Endothelial cell of umbilical vein (primary cell): ENCODE data around the gene CYBA. TPM values are rescaled to one million over a fixed set of nuclear protein-coding genes. Genes with fewer than 3 reads are reported as not detected.

Experiments
- BruUV-seq: library from RNA; stranded (reverse); fragments of 400-500 nt; replicated peaks from 2 replicates; lab custom pipeline; 2021; lab: Mats Ljungman, UMichigan
- CTCF ChIA-PET: fragments of 300-600, 350-600 bp; sonication (Branson Sonifier 250); formaldehyde crosslinking; loops from one replicate; lab custom pipeline; 2021; ENCODE audit warnings: antibody characterized with exemption, inconsistent platforms; lab: Charles Lee
- POLR2A ChIA-PET: fragments of 300-600, 350-600 bp; sonication (Branson Sonifier 250); formaldehyde crosslinking; loops from one replicate; lab custom pipeline; 2021; ENCODE audit warnings: antibody characterized with exemption, inconsistent platforms; lab: Charles Lee
- DNase-seq: peaks from one replicate; pipeline ENCODE4 v3.0.0-alpha.2; 2011; ENCODE audit warnings: low read depth, low spot score
- FAIRE-seq: peaks from 2 replicates; lab custom pipeline; 2011; peaks lifted over from hg19 to GRCh38; lab: Jason Lieb, UNC
- H2AFZ ChIP-seq: 2 replicates; pipeline ENCODE4 v1.6.0; 2012; ENCODE audit warnings: low read depth, low read length, control low read depth, inconsistent platforms
- H3K27ac ChIP-seq: 2 replicates; pipeline ENCODE4 v1.5.1; 2011; ENCODE audit warnings: low read depth, mild to moderate bottlenecking, control low read depth, low read length, moderate library complexity; ENCODE audit not compliant: insufficient read depth
- H3K27me3 ChIP-seq, 2 experiments: 2 replicates each; pipeline versions ENCODE4 v1.6.0 to v1.6.1; 2011; ENCODE audit warnings: low read length in 2 of 2, mixed read lengths in 1 of 2; ENCODE audit not compliant: control insufficient read depth in 2 of 2, insufficient read depth in 2 of 2
- H3K36me3 ChIP-seq, 2 experiments: 2 replicates in 1 of 2; 3 replicates in 1 of 2; pipeline ENCODE4 v1.5.1; 2011; ENCODE audit warnings: low read length in 2 of 2, mild to moderate bottlenecking in 1 of 2, moderate library complexity in 1 of 2; ENCODE audit not compliant: control insufficient read depth in 2 of 2, insufficient read depth in 2 of 2; ENCODE audit errors: extremely low read depth in 1 of 2
- H3K4me1 ChIP-seq: 3 replicates; pipeline ENCODE4 v1.5.1; 2011; ENCODE audit warnings: mild to moderate bottlenecking, low read length; ENCODE audit not compliant: control insufficient read depth, insufficient read depth; ENCODE audit errors: extremely low read depth
- H3K4me2 ChIP-seq: 2 replicates; pipeline ENCODE4 v1.6.1; 2011; ENCODE audit warnings: low read length, control low read depth, mixed read lengths; ENCODE audit not compliant: insufficient read depth
- H3K4me3 ChIP-seq, 3 experiments: fragments of 200-600 bp in 1 of 3; sonication (generic), shearing (Covaris generic) in 1 of 3; replicated peaks in 1 of 3; 2 replicates each; pipeline ENCODE4 v1.5.1; 2011 to 2016; ENCODE audit warnings: control low read depth in 3 of 3, low read length in 3 of 3, mild to moderate bottlenecking in 2 of 3, inconsistent platforms in 1 of 3, low read depth in 1 of 3, moderate library complexity in 1 of 3; ENCODE audit not compliant: insufficient read depth in 1 of 3
- H3K79me2 ChIP-seq: 2 replicates; pipeline ENCODE4 v1.6.0; 2012; ENCODE audit warnings: low read length, inconsistent platforms; ENCODE audit not compliant: control insufficient read depth, insufficient read depth
- H3K9ac ChIP-seq: replicated peaks from 2 replicates; pipeline ENCODE3; 2011; ENCODE audit warnings: low read length, control low read depth; ENCODE audit not compliant: insufficient read depth; ENCODE audit errors: extremely low read depth
- H3K9me1 ChIP-seq: replicated peaks from 3 replicates; pipeline ENCODE4 v1.6.0; 2011; ENCODE audit warnings: mild to moderate bottlenecking, low read length; ENCODE audit not compliant: control insufficient read depth, insufficient read depth; ENCODE audit errors: extremely low read depth
- H3K9me3 ChIP-seq: replicated peaks from 2 replicates; pipeline ENCODE4 v1.5.1; 2012; ENCODE audit warnings: low read length, inconsistent platforms; ENCODE audit not compliant: control insufficient read depth, insufficient read depth
- H4K20me1 ChIP-seq: replicated peaks from 2 replicates; pipeline ENCODE3; 2011; ENCODE audit warnings: mild to moderate bottlenecking, low read length; ENCODE audit not compliant: control insufficient read depth, insufficient read depth; ENCODE audit errors: extremely low read depth
- EZH2 ChIP-seq: IDR thresholded peaks from 2 replicates; pipeline ENCODE4 v1.6.1; 2012; ENCODE audit warnings: borderline replicate concordance, low read depth, mild to moderate bottlenecking, moderate library complexity, low read length, inconsistent platforms; ENCODE audit not compliant: severe bottlenecking
- FOS ChIP-seq: IDR thresholded peaks from 2 replicates; pipeline ENCODE4 v1.6.1; 2011; ENCODE audit warnings: mild to moderate bottlenecking, low read length, moderate library complexity, borderline replicate concordance; ENCODE audit not compliant: insufficient read depth
- GATA2 ChIP-seq: IDR thresholded peaks from 2 replicates; pipeline ENCODE4 v1.7.0; 2011; ENCODE audit warnings: low read depth, mild to moderate bottlenecking, moderate library complexity, mixed read lengths, low read length; ENCODE audit not compliant: insufficient read length, insufficient read depth
- JUN ChIP-seq: IDR thresholded peaks from 2 replicates; pipeline ENCODE4 v1.6.1; 2011; ENCODE audit warnings: borderline replicate concordance, low read depth; ENCODE audit not compliant: insufficient read length, insufficient read depth
- MYC ChIP-seq: IDR thresholded peaks from one replicate; pipeline ENCODE4 v1.6.1; 2011; ENCODE audit warnings: mild to moderate bottlenecking, low read depth, low read length
- POLR2A ChIP-seq: IDR thresholded peaks from 2 replicates; pipeline ENCODE4 v1.6.1; 2012; ENCODE audit warnings: low read depth, mild to moderate bottlenecking, control low read depth, low read length
- POLR2AphosphoS5 ChIP-seq: IDR thresholded peaks from 2 replicates; pipeline ENCODE4 v1.6.1; 2012; ENCODE audit warnings: low read depth, mild to moderate bottlenecking, control low read depth, low read length, moderate library complexity; ENCODE audit not compliant: insufficient read depth
- dilution Hi-C: fragments of 300-500 bp; cut with MboI; formaldehyde crosslinking; loops from one replicate; pipeline ENCODE4 v1.15.0; 2019; ENCODE audit warnings: low sequenced_read_pairs; ENCODE audit not compliant: extremely low pct_ligation_motif_present
- intact Hi-C: fragments of 100-400 bp; cut with micrococcal nuclease; formaldehyde crosslinking; loops from one replicate; pipeline ENCODE4 v1.10.0; 2022
- polyA plus RNA-seq, 4 experiments: library from polyadenylated mRNA; depleted of rRNA in 3 of 4; stranded (reverse) in 3 of 4; unstranded in 1 of 4; fragments of >200 nt; gene quantifications; 2 replicates each; pipeline versions ENCODE4 v1.2.1 to v1.2.3, GENCODE V29; 2011 to 2012; ENCODE audit warnings: missing spikeins in 1 of 4
- total RNA-seq: library from RNA; stranded (reverse); gene quantifications from 2 replicates; pipeline ENCODE4 v1.2.3, GENCODE V29; 2021
- TF ChIP-seq, protein P1 (sequence below): IDR thresholded peaks from 2 replicates; pipeline ENCODE4 v1.6.1; 2011; ENCODE audit not compliant: insufficient read depth, insufficient read length
- TF ChIP-seq, protein P2 (sequence below), 2 donors: IDR thresholded peaks; 1 replicate in 1 of 2; 2 replicates in 1 of 2; pipeline ENCODE4 v1.5.1; 2011; ENCODE audit warnings: low read length in 2 of 2, mild to moderate bottlenecking in 2 of 2, moderate library complexity in 2 of 2, control low read depth in 1 of 2, inconsistent platforms in 1 of 2, low read depth in 1 of 2; ENCODE audit not compliant: insufficient read depth in 1 of 2; ENCODE audit errors: extremely low read depth in 1 of 2

The CYBA gene
- total and polyA plus RNA-seq, 2 donors (not counting 3 experiments of a cell fraction or from before 2014, with no cell fraction given), result 37.0 to 77.3 TPM

DNA sequence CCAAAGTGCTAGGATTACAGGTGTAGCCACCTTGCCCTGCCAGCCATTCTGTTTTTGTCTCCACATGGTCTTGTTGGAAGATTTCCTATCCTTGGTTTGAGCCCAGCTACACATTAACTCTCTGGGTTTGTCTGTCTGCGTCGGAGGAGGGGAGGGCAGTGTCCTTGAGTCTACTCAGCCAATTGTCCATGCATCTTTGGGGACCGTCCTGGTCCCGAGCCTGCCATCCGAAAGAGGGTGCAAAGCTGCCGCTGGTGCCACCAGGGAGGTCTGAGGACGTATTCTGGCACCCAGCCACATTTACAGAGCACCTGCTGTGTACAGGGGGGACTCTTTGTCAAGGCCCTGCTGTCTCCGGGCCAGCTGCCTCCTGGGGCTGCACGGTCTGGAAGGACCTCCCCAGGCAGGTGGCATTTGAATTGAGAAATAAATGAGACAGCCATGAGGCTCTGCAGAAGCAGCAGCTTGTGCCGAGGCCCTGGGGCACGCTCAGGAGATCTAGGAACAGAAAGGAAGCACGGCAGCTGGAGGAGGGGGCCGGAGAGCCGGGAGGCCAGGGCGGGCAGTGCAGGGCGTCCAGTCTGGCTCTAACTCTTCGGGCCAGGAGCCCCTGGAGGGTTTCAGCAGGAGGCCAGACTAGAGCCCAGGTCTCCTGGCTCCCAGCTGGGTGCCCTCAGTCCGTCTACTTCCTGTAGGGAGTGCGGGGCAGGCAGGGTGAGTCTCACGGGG lies 1.5 kb downstream of the CYBA start:
- H3K4me2 ChIP-seq, result no peak overlapping the region
- no TSS peak for BruUV-seq
- H3K36me3 ChIP-seq, result peaks cover 0 to 2% of the 10 kb centered on the region in 2 experiments
- intact Hi-C loops (no loop called here), dilution Hi-C loops (no loop called here)
- H3K9me1 ChIP-seq, result no peaks in the 10 kb centered on the region
- H3K4me3 ChIP-seq, result no peak overlapping the region
- ChIA-PET POLR2A (no interaction called here), CTCF (no interaction called here)
- no peaks in the 10 kb centered on the region for H3K9me3 ChIP-seq
- DNase-seq (no peak), FAIRE-seq (no peak)
- no peak overlapping the region for H2AFZ ChIP-seq
- TF ChIP-seq POLR2AphosphoS5 (no peak), POLR2A (no peak), EZH2 (no peak), MYC (no peak), JUN (no peak), GATA2 (no peak), FOS (no peak)
- TF ChIP-seq, protein P1, sequence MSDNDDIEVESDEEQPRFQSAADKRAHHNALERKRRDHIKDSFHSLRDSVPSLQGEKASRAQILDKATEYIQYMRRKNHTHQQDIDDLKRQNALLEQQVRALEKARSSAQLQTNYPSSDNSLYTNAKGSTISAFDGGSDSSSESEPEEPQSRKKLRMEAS, result no peak
- TF ChIP-seq, protein P2, sequence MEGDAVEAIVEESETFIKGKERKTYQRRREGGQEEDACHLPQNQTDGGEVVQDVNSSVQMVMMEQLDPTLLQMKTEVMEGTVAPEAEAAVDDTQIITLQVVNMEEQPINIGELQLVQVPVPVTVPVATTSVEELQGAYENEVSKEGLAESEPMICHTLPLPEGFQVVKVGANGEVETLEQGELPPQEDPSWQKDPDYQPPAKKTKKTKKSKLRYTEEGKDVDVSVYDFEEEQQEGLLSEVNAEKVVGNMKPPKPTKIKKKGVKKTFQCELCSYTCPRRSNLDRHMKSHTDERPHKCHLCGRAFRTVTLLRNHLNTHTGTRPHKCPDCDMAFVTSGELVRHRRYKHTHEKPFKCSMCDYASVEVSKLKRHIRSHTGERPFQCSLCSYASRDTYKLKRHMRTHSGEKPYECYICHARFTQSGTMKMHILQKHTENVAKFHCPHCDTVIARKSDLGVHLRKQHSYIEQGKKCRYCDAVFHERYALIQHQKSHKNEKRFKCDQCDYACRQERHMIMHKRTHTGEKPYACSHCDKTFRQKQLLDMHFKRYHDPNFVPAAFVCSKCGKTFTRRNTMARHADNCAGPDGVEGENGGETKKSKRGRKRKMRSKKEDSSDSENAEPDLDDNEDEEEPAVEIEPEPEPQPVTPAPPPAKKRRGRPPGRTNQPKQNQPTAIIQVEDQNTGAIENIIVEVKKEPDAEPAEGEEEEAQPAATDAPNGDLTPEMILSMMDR (IDR thresholded peaks at IDR 0.05; ENCODE audit: extremely low read depth in 1 of 2, insufficient read depth in 1 of 2, low read depth in 1 of 2, low read length in 2 of 2), result no peak
- no peak overlapping the region for H3K27ac ChIP-seq
- no peaks in the 10 kb centered on the region for H4K20me1 ChIP-seq
- H3K9ac ChIP-seq, result no peak overlapping the region
- H3K27me3 ChIP-seq, result no peaks in the 10 kb centered on the region
- H3K4me1 ChIP-seq, result peaks cover 13% of the 10 kb centered on the region
- no peaks in the 10 kb centered on the region for H3K79me2 ChIP-seq
